ENCODE results near the gene SERPINE2. TPM values are rescaled to one million over a fixed set of nuclear protein-coding genes. Genes with fewer than 3 reads are reported as not detected.
A peak's percentile ranks its signal among the peaks of the same experiment; 100 is the strongest.

SERPINE2 gene
- total RNA-seq, 6 donors from 2014 or later: 1.0 to 11.7 (median 3.3) TPM

- no peak for TF ChIP-seq POLR2A (IDR thresholded peaks at IDR 0.05)
- no peak for TF ChIP-seq POLR2AphosphoS5 (IDR thresholded peaks at IDR 0.05)
- ATAC-seq (ENCODE audit: low FRiP score in 2 of 2): no peak
- Histone ChIP-seq H3K36me3 (no peaks in the 10 kb centered on the region), H3K27ac (no peak overlapping the region), H3K4me3 (no peak overlapping the region), H3K9me3 (no peaks in the 10 kb centered on the region), H3K4me1 (no peaks in the 10 kb centered on the region), H3K27me3 (no peaks in the 10 kb centered on the region)
- no peak for DNase-seq
- WGBS, 2 donors: 92 to 93% methylated on average over 3 of the region's 3 CpGs
Observed at GRCh38 chr2:224084266-224084892, 45.3 kb upstream of the SERPINE2 start.

DNA sequence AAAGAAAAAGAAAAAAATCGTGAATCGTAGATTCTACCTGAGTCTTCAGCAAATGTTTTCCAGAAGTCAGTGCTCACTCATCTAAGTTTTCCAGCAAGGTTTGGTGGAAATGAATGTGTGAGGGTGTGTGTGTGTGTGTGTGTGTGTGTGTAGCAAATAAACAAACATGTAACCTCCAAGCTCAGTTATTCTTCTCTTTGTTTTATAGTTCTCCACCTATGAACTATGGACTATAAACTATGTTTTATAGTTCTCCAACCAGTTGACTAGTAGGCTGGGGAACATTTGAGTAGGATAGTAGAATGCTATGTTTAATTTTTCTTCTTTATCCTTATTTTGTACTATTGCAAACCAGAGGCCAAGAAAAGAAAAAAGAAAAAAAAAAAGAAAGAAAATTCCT is 44.6 kb upstream of the SERPINE2 start:
- no peak overlapping the region for H3K27ac ChIP-seq
- no peak overlapping the region for H3K4me3 ChIP-seq
- no peaks in the 10 kb centered on the region for H3K36me3 ChIP-seq
- no peak for DNase-seq
- no peaks in the 10 kb centered on the region for H3K27me3 ChIP-seq
- H3K9me3 ChIP-seq: no peaks in the 10 kb centered on the region
- no peak for ATAC-seq (ENCODE audit: low FRiP score in 2 of 2)
- WGBS, 2 donors: 89 to 90% methylated on average over 2 of the region's 2 CpGs
- H3K4me1 ChIP-seq: no peaks in the 10 kb centered on the region
- TF ChIP-seq POLR2A (IDR thresholded peaks at IDR 0.05): no peak
- no peak for TF ChIP-seq POLR2AphosphoS5 (IDR thresholded peaks at IDR 0.05)
- no peak for TF ChIP-seq EP300 (IDR thresholded peaks at IDR 0.05)
- TF ChIP-seq CTCF (IDR thresholded peaks at IDR 0.05): no peak

GRCh38 chr2:224078656-224079055 is 39.6 kb upstream of the SERPINE2 start:
- no peak overlapping the region for H3K4me3 ChIP-seq
- no peak for DNase-seq
- TF ChIP-seq POLR2A (IDR thresholded peaks at IDR 0.05) (no peak), POLR2AphosphoS5 (IDR thresholded peaks at IDR 0.05) (no peak), EP300 (IDR thresholded peaks at IDR 0.05) (no peak), CTCF (IDR thresholded peaks at IDR 0.05) (no peak)
- peak in 1 of 2 donors; percentile 36 for ATAC-seq (ENCODE audit: low FRiP score in 2 of 2)
- H3K9me3 ChIP-seq: no peaks in the 10 kb centered on the region
- H3K27me3 ChIP-seq: no peaks in the 10 kb centered on the region
- no peak overlapping the region for H3K27ac ChIP-seq
- no peaks in the 10 kb centered on the region for H3K4me1 ChIP-seq
- no peaks in the 10 kb centered on the region for H3K36me3 ChIP-seq
- WGBS, 2 donors: 92 to 94% methylated on average over 6 to 8 of the region's 8 CpGs

GRCh38 chr2:224077773-224078507 is 38.9 kb upstream of the SERPINE2 start:
- TF ChIP-seq POLR2AphosphoS5 (IDR thresholded peaks at IDR 0.05): no peak
- TF ChIP-seq POLR2A (IDR thresholded peaks at IDR 0.05): no peak
- no peak for TF ChIP-seq CTCF (IDR thresholded peaks at IDR 0.05)
- no peak for TF ChIP-seq EP300 (IDR thresholded peaks at IDR 0.05)
- WGBS, 2 donors: 85 to 90% methylated on average over 5 of the region's 5 CpGs

DNA sequence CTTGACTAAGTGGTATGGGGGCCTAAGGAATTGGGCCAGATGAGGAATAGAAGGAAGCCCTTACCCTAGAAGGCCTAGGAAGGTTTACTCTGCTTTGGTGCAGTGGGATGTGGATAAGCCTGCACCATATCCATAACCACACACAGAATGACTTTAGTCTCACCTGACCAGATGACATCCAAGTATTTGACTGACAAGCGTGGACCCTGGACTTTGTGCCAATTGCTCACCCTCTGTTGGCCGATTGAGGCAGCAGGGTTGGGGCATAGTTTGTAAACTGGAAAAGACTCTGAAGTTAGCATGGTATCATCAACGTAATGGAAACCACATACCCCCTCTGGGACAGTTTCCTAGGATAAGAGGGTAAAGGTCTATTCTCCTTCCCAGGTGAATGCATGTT is 36.5 kb upstream of the SERPINE2 start:
- no peaks in the 10 kb centered on the region for H3K36me3 ChIP-seq
- no peaks in the 10 kb centered on the region for H3K27me3 ChIP-seq
- TF ChIP-seq POLR2A (IDR thresholded peaks at IDR 0.05) (no peak), POLR2AphosphoS5 (IDR thresholded peaks at IDR 0.05) (no peak), CTCF (IDR thresholded peaks at IDR 0.05) (no peak)
- 81 to 92% methylated on average over 2 to 3 of the region's 3 CpGs for WGBS, 2 donors
- DNase-seq (no peak), ATAC-seq (ENCODE audit: low FRiP score in 2 of 2) (no peak)
- H3K27ac ChIP-seq: no peak overlapping the region
- H3K4me1 ChIP-seq: no peaks in the 10 kb centered on the region
- H3K4me3 ChIP-seq: no peak overlapping the region
- no peaks in the 10 kb centered on the region for H3K9me3 ChIP-seq

More at GRCh38 chr2:224077773-224078507, 38.9 kb upstream of the SERPINE2 start:
- no peak for DNase-seq
- H3K27me3 ChIP-seq: no peaks in the 10 kb centered on the region
- no peaks in the 10 kb centered on the region for H3K36me3 ChIP-seq
- H3K4me1 ChIP-seq: no peaks in the 10 kb centered on the region
- no peaks in the 10 kb centered on the region for H3K9me3 ChIP-seq
- ATAC-seq (ENCODE audit: low FRiP score in 2 of 2): no peak
- H3K4me3 ChIP-seq: no peak overlapping the region
- no peak overlapping the region for H3K27ac ChIP-seq

All from upper lobe of left lung (tissue), 6 donors.